SJCRH30 (cell line): ENCODE measurements around the gene ZNF341. TPM values are rescaled to one million over a fixed set of nuclear protein-coding genes. Genes with fewer than 3 reads are reported as not detected.

Source experiments
- DNase-seq, 2 experiments: peaks; one replicate each; pipeline ENCODE4 v3.0.0-alpha.2; 2015 to 2020
- H3K27ac ChIP-seq: fragments of 250-450 bp; sonication (Bioruptor Pico); 2 replicates; pipeline ENCODE4 v1.5.1; 2020; ENCODE audit warnings: mild to moderate bottlenecking, moderate library complexity
- H3K27me3 ChIP-seq: fragments of 250-450 bp; sonication (Bioruptor Pico); 2 replicates; pipeline ENCODE4 v1.5.1; 2020; ENCODE audit warnings: mild to moderate bottlenecking, moderate library complexity
- H3K36me3 ChIP-seq: fragments of 250-450 bp; sonication (Bioruptor Pico); 2 replicates; pipeline ENCODE4 v1.5.1; 2020; ENCODE audit warnings: mild to moderate bottlenecking, moderate library complexity
- H3K4me1 ChIP-seq: fragments of 250-450 bp; sonication (Bioruptor Pico); 2 replicates; pipeline ENCODE4 v1.5.1; 2020; ENCODE audit warnings: mild to moderate bottlenecking, moderate library complexity
- H3K4me3 ChIP-seq: fragments of 250-450 bp; sonication (Bioruptor Pico); 2 replicates; pipeline ENCODE4 v1.5.1; 2020; ENCODE audit warnings: mild to moderate bottlenecking, moderate library complexity
- H3K9me3 ChIP-seq: fragments of 250-450 bp; sonication (Bioruptor Pico); replicated peaks from 2 replicates; pipeline ENCODE4 v1.5.1; 2020; ENCODE audit warnings: mild to moderate bottlenecking, moderate library complexity
- total RNA-seq: library from RNA; depleted of rRNA; stranded (reverse); fragments of >200 nt; shearing (Covaris generic); gene quantifications from 2 replicates; pipeline ENCODE4 v1.2.3, GENCODE V29; 2014

The ZNF341 gene
- total RNA-seq, 1 experiment from 2014 or later, result 1.8 TPM

DNA sequence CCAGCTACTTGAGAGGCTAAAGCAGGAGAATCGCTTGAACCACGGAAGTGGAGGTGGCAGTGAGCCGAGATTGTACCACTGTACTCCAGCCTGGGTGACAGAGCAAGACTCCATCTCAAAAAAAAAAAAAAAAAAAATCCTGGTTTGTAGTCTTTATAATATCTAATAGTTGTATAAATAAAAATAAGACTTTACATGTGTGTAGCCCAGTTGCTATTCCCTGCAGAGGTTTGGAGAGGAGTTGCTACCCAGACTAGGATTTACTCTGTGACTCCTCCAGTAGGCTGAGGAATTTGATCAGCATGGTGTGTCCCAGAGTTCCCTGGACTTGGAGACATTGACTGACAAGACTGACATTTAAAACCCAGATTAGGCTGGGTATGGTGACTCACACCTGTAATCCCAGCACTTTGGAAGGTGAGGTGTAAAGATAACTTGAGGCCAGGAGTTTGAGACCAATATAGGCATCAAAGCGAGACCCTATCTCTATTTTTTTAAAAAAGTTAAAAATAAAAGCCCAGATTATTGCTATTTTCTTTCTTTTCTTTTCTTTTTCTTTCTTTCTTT, 89.6 kb downstream of the ZNF341 start:
- H3K27ac ChIP-seq, result no peak overlapping the region
- no peak overlapping the region for H3K4me3 ChIP-seq
- no peaks in the 10 kb centered on the region; the same call in 1 of the 2 replicates for H3K4me1 ChIP-seq
- H3K27me3 ChIP-seq, result no peaks in the 10 kb centered on the region
- no peak for DNase-seq
- H3K36me3 ChIP-seq, result peaks cover 5% of the 10 kb centered on the region; the same call in 1 of the 2 replicates
- H3K9me3 ChIP-seq, result no peaks in the 10 kb centered on the region

DNA sequence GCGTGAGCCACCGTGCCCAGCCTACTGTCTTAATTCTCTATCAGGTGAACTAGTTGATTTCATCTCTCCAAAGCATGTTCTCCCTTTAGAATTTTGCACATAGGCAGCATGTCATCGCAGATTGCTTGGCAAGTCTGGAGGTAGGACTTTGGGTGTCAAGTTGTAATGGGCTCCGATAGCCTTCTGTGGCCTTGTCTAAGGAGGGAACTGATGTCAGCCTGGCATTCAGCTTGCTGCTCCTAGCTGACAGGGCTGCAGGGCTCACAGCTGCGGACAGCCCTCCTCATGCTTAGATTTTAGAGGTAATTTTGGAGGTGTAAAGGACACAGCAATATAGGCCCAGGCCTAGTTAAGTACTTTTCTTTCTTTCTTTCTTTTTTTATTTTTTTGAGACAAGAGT, 90.6 kb downstream of the ZNF341 start:
- no peak overlapping the region for H3K27ac ChIP-seq
- H3K9me3 ChIP-seq, result no peaks in the 10 kb centered on the region
- H3K4me1 ChIP-seq, result peaks cover 6% of the 10 kb centered on the region
- H3K27me3 ChIP-seq, result no peaks in the 10 kb centered on the region
- peaks cover 5% of the 10 kb centered on the region; the same call in 1 of the 2 replicates for H3K36me3 ChIP-seq
- H3K4me3 ChIP-seq, result no peak overlapping the region
- DNase-seq, result no peak

DNA sequence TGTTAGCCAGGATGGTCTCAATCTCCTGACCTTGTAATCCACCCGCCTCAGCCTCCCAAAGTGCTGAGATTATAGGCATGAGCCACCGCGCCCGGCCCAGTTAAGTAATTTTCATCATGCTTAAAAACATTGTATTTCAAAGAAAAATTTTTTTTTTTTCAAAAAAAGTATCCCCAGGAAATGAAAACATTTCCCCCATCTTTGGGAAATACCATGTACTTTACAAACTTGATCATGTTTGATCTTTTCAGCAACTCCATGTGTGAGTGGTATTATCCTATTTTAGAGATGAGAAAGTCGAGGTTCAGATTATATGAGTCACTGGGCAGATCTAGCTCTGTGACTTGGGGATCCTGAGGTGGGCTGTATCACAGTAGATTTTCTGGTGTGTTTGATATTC, 91.2 kb downstream of the ZNF341 start:
- DNase-seq, result no peak

DNA sequence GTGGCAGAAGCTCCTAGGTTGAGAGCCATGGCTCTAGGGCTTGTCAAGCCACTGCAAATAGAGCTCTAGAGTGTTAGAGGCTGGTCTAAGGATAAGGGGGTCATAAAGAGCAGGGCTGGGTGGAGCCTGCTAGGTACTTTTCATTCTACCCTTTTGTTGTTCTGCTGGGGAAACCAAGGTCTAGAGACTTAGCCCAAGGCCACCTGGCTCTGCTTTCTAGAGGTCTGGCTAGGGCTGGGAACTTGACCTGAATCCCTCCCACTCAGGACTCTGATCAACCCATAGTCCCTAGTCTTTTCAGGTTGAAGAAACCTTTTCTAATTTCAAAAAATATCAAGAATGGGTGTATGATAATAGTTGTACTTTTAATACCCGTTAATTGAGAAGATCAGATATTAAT, 93.1 kb downstream of the ZNF341 start:
- H3K9me3 ChIP-seq, result no peaks in the 10 kb centered on the region
- H3K4me1 ChIP-seq, result peaks cover 29% of the 10 kb centered on the region
- H3K36me3 ChIP-seq, result peaks cover 3% of the 10 kb centered on the region; the same call in 1 of the 2 replicates
- H3K27ac ChIP-seq, result no peak overlapping the region
- no peak overlapping the region for H3K4me3 ChIP-seq
- DNase-seq, result no peak
- H3K27me3 ChIP-seq, result no peaks in the 10 kb centered on the region

More for the DNA sequence above, 91.2 kb downstream of the ZNF341 start:
- Histone ChIP-seq H3K4me3 (no peak overlapping the region), H3K4me1 (peaks cover 12% of the 10 kb centered on the region), H3K27me3 (no peaks in the 10 kb centered on the region), H3K27ac (no peak overlapping the region), H3K36me3 (peaks cover 5% of the 10 kb centered on the region; the same call in 1 of the 2 replicates), H3K9me3 (no peaks in the 10 kb centered on the region)

DNA sequence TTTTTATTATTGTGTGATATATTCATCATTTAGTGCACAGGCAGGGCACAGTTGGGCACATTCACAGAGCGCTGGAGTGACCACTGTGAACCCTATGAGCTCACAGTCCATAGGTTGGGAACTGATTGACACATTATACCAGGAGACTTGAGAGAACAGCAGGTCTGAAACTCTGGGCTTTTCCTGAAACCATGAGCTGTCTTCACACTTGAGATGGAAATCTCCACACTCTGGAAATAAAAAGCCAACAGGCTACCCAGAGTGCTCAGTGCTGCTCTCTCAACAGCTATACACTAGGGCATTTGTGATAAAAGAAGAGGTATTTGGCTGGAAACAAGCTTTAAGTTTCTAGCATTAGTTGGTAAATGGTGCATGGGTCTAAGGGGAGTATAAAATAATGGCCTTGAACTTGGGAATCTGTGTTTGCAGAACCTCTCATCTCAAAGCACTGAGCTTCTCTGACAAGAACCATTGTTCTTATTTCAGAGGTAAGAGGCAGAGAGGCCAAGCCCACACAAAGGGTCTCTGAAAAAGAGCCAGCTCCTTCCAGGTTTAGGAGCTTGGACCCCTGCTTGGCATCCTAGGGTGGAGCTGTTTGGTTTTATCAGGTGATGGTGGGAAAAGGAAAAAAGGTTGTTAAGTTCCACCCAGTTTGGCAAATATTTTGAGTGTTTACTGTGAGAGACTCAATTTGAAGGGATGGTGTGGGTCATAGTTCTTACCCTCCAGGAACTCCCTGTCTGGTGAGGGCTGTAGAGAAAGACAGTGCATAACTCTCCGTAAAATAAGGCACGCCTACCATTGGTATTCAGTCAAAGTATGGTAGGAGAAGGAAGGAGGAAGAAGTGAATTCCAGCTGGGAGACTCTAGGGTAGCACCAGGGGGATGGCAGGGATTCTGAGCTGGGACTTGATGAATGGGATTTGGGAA, 93.8 kb downstream of the ZNF341 start:
- DNase-seq, result no peak
- no peak overlapping the region for H3K27ac ChIP-seq
- H3K9me3 ChIP-seq, result no peaks in the 10 kb centered on the region
- peaks cover 3% of the 10 kb centered on the region; the same call in 1 of the 2 replicates for H3K36me3 ChIP-seq
- H3K4me1 ChIP-seq, result peaks cover 37% of the 10 kb centered on the region
- H3K4me3 ChIP-seq, result no peak overlapping the region
- H3K27me3 ChIP-seq, result no peaks in the 10 kb centered on the region

DNA sequence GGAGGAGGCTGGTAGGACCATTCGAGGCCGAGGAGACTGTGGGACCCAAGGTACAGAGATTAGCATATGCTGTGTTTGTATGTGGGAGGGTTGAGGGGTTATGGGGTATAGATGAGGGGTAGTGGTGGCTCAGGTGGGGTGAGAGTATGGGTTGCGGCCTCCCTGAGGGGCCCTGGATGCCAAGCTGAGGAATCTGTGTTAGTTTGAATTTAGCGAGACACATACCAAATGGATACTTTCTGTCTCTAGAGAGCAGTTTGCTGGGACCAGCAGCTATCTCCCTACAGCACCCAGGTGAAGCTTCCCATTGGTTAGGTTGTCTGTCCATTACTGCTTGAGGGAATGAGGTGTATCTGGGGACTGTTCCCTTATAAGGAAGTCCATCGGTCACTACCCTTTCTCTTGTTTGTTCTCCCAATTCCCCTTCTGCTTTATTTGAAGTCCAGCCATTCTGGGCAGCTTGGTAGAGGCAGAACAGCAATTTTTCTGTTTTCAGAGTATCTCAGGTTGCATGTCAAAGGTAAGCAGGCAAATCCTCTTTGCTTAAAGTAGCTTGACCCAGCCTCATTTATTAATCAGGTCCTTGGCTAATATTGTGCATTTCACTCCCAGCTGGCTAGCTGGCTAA, 94.6 kb downstream of the ZNF341 start:
- H3K27me3 ChIP-seq, result no peaks in the 10 kb centered on the region
- H3K4me3 ChIP-seq, result no peak overlapping the region
- H3K27ac ChIP-seq, result no peak overlapping the region
- DNase-seq, result no peak
- H3K4me1 ChIP-seq, result peaks cover 38% of the 10 kb centered on the region
- H3K9me3 ChIP-seq, result no peaks in the 10 kb centered on the region
- H3K36me3 ChIP-seq, result peaks cover 3% of the 10 kb centered on the region; the same call in 1 of the 2 replicates

DNA sequence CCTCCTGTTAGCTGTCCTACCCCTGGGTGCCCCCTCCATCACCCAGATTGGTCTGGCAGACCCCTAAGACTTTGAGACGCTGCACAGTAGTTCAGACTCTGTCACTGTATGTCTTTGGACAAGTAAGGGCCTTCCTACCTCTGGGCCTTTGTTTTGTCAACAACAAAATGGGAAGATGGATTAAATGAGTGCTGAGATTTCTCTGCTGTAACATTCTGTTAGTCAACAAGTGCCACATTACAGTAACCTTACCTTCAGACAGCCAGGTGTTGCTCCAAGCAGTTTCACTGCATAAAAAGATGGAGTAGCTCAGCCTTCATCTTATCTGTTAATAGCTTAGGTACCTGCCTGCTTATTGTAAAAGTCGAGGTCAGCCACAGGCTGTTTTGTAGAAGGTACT, 95.3 kb downstream of the ZNF341 start:
- peak overlapping the region; percentile 53 for H3K27ac ChIP-seq
- H3K4me3 ChIP-seq, result no peak overlapping the region
- H3K27me3 ChIP-seq, result no peaks in the 10 kb centered on the region
- H3K9me3 ChIP-seq, result no peaks in the 10 kb centered on the region
- DNase-seq, result no peak
- H3K4me1 ChIP-seq, result peaks cover 38% of the 10 kb centered on the region
- H3K36me3 ChIP-seq, result peaks cover 3% of the 10 kb centered on the region; the same call in 1 of the 2 replicates

DNA sequence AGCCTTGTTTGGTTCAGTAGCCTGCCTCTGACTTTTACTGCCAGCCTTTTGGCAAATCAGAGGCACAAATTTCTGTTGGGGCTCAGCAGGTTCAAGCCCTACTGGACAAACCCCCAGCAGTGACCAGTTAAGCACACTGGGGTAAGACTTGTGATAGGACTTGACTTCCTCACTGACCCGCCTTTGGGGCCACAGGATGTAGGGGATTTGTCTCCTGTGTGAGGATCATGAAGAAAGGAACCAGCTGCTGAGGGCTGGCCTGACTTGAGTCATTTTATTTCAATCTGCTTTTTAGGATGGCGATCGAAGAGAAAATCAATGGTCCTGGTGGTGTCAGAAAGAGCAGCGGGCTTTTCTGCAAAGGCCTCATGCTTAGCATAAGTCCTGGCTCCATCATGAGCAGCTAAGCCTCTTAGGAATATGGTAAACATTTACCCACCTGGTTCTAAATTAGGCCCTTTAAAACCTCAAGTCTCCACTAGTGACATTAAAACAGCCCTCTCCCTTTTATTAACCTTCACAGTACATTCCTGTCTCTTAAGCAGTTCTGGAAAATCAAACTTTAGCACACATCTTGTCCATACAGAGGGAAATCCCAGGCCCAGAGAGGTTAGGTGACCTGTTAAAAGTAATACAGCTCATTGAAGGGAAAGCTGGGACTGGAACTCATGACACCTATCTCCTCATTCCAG, 96.0 kb downstream of the ZNF341 start:
- Histone ChIP-seq H3K36me3 (peaks cover 3% of the 10 kb centered on the region; the same call in 1 of the 2 replicates), H3K27me3 (no peaks in the 10 kb centered on the region), H3K4me3 (no peak overlapping the region), H3K4me1 (peaks cover 38% of the 10 kb centered on the region), H3K27ac (peak overlapping the region; percentile 53), H3K9me3 (no peaks in the 10 kb centered on the region)
- DNase-seq, result peak; percentile 72 to 82

DNA sequence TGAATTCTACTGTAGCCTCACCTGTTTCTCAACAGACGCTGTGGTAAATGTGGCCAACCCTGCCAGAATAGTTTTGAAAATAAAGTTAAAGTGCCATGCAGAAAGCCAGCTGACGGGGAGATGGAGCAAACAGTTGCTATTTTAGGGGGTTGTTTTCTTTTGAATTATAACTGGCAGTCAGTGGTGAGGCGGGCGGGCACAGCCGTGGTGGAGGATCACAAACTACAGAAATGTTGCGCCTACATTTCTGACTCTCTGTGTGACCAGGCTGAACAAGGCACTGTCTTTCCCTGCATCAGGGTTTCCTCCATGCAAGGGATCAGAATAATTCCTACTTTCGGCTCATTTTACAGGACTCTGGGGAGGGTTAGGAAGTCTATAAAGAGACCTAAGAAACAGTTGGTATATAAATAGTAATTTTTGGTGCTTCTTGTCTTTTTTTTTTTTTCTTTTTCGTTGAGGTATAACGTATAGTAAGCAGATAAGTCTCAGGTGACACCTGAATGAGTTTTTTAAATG, 96.6 kb downstream of the ZNF341 start:
- Histone ChIP-seq H3K27me3 (no peaks in the 10 kb centered on the region), H3K4me1 (peaks cover 38% of the 10 kb centered on the region), H3K9me3 (no peaks in the 10 kb centered on the region), H3K27ac (peak overlapping the region; percentile 53), H3K36me3 (peaks cover 3% of the 10 kb centered on the region), H3K4me3 (no peak overlapping the region)
- peak; percentile 30 to 57 for DNase-seq

DNA sequence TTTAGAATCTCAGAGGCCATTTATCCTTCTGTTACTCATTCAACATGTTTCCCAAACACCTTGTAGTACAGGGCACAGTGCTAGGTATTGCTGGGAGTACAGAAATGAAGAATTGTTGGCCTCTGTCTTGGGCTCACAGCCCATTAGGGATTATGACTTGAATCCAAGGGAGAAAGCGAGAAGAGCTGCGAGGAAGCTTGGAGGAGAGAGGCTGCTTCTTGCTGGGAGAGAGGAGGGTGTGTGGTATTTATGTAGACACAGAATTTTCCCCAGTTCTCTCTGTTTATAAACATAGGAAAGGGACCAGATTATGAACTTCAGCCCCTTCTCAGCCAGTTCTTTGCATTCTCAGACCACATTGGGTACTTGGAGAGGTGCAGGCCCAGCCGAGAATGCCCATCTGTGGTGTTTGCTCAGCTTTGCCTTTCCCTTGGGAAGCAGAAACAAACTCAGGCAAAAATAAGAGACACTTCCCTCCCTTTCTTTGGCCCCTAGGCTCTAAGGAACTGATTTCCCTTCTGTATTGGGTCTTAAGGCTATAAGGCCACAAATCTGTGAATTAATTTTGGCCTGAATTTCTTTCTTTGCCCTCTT, 97.3 kb downstream of the ZNF341 start:
- H3K27me3 ChIP-seq, result no peaks in the 10 kb centered on the region
- H3K27ac ChIP-seq, result peak overlapping the region; percentile 53
- peaks cover 38% of the 10 kb centered on the region for H3K4me1 ChIP-seq
- H3K9me3 ChIP-seq, result no peaks in the 10 kb centered on the region
- H3K36me3 ChIP-seq, result peaks cover 3% of the 10 kb centered on the region
- peak in 1 of 2 experiments; percentile 29 for DNase-seq
- no peak overlapping the region for H3K4me3 ChIP-seq

DNA sequence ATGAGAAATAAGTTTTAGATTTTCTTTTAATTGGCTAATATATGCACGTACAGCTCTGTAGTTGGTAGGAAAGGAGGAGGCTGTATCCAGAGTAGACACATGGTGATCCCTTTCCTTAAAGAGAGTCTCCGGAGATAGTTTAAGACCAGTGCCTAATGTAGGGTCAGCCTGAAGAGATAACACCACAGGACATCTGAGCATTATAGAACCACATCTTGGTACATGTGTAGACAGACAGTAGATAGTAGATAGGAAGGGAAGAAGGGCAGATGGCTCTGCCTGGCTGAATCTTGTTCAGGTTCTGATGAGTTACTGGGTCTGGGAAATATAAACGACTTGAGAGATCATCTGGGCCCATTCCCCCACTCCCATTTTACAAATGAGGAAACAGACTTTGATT, 97.8 kb downstream of the ZNF341 start:
- DNase-seq, result no peak
- Histone ChIP-seq H3K36me3 (no peaks in the 10 kb centered on the region; the same call in none of the 2 replicates), H3K4me3 (no peak overlapping the region), H3K9me3 (no peaks in the 10 kb centered on the region), H3K4me1 (peaks cover 38% of the 10 kb centered on the region), H3K27ac (peak overlapping the region; percentile 41), H3K27me3 (no peaks in the 10 kb centered on the region)

DNA sequence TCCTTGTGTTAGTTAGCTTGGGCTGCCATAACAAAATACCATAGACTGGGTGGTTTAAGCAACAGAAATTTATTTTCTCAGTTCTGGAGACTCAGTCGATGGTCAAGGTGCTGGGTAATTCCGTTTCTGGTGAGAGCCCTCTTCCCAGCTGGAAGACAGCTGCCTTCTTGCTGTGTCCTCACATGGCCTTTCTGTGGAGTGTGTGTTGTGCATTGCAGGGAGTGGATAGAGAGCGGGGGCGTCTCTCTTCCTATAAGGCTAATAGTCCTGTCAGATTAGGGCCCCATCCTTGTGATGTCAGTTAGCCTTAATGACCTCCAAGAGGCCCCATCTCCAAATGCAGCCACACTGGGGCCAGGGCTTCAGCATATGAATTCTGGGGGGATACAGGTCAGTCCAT, 98.6 kb downstream of the ZNF341 start:
- Histone ChIP-seq H3K36me3 (peaks cover under 1% of the 10 kb centered on the region), H3K9me3 (0 out of 2 replicates have a peak, but pooled peaks cover 3% of the 10 kb centered on the region), H3K4me1 (peaks cover 38% of the 10 kb centered on the region), H3K27ac (peak overlapping the region; percentile 41), H3K4me3 (no peak overlapping the region), H3K27me3 (no peaks in the 10 kb centered on the region)
- peak; percentile 65 to 81 for DNase-seq

DNA sequence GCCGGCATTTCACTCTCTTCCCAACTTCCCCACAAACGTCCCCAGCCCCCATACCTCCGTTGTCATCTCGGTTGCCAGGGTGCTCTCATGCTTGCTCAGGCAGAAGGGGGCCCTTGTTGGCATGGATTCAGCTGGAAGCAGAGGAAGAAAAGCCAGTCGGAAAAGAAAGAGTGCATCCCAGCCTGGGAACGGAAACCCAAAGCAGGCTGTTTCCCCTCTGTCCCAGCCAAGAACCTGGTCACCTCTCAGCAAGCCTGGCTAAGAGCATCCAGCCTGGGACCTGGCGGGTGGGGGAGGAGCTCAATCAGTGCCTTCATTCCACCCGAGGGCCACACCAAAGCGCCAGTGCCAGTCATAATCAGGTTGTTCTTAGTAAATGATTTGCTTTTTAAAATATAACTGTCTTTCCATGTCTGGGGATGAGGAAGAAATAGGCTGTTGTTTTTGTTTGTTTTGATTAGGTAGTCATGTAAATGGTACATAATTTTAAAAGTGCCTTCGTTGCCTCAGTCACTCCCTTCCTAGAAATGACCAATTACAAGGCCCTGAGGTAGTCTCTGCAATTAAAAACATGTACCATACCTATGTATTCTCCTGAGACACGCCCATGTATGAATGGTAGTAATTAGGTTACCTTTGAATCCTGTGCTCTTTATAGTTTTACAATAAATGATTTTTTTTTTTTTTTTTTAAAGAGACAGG, 100.5 kb downstream of the ZNF341 start:
- no peak overlapping the region for H3K4me3 ChIP-seq
- 0 out of 2 replicates have a peak, but pooled peaks cover 3% of the 10 kb centered on the region for H3K9me3 ChIP-seq
- peaks cover 33% of the 10 kb centered on the region for H3K4me1 ChIP-seq
- no peak for DNase-seq
- H3K27me3 ChIP-seq, result no peaks in the 10 kb centered on the region
- no peak overlapping the region for H3K27ac ChIP-seq
- peaks cover 8% of the 10 kb centered on the region for H3K36me3 ChIP-seq
